Superior temporal gyrus (tissue), 1 donor: Measurements from ENCODE around the gene SF3A2.
"Not testable (repeated sequence)": the region's sequence is repeated elsewhere in the genome, so short reads cannot be mapped to it uniquely, and the experiment has no call there.

ENCODE experiments used
- DNase-seq: peaks from one replicate; pipeline ENCODE4 v3.0.0-alpha.2; 2016; ENCODE audit errors: extremely low spot score

SF3A2 gene

GRCh38 chr19:2274931-2275535, 38.4 kb downstream of the SF3A2 start:
- DNase-seq, result peak; percentile 83

GRCh38 chr19:2275588-2276428, 39.2 kb downstream of the SF3A2 start:
- no peak for DNase-seq

GRCh38 chr19:2276429-2276986, 39.9 kb downstream of the SF3A2 start:
- DNase-seq, result no peak

GRCh38 chr19:2277138-2277537, 40.5 kb downstream of the SF3A2 start:
- no peak for DNase-seq

GRCh38 chr19:2278459-2279158, 42.0 kb downstream of the SF3A2 start:
- DNase-seq, result no peak

GRCh38 chr19:2280633-2281264, 44.1 kb downstream of the SF3A2 start:
- DNase-seq, result no peak

- not testable (repeated sequence) for DNase-seq
Observed at GRCh38 chr19:2281265-2282061, 44.8 kb downstream of the SF3A2 start.

- no peak for DNase-seq
Observed at GRCh38 chr19:2282062-2282861, 45.6 kb downstream of the SF3A2 start, which contains the start of gene PEAK3. TSS of gene PEAK3 (minus strand) at chr19:2282175. CDS start at chr19:2280931, 1,244 bp downstream.

- DNase-seq, result no peak
Observed at GRCh38 chr19:2282862-2283237, 46.2 kb downstream of the SF3A2 start.

GRCh38 chr19:2283835-2284507, 47.3 kb downstream of the SF3A2 start:
- no peak for DNase-seq

GRCh38 chr19:2286402-2287140, 49.9 kb downstream of the SF3A2 start:
- DNase-seq, result no peak

GRCh38 chr19:2287585-2288337, 51.1 kb downstream of the SF3A2 start:
- no peak for DNase-seq

GRCh38 chr19:2288338-2288817, 51.8 kb downstream of the SF3A2 start:
- DNase-seq, result no peak

- no peak for DNase-seq
Observed at GRCh38 chr19:2288818-2289713, 52.4 kb downstream of the SF3A2 start.

- no peak for DNase-seq
Observed at GRCh38 chr19:2289714-2290435, 53.3 kb downstream of the SF3A2 start.
